Breast epithelium (tissue), 3 donors: ENCODE measurements around the gene UBE3D.

ENCODE experiments used
- CTCF ChIP-seq, 3 donors: fragments of 450-650 bp; IDR thresholded peaks; one replicate each; pipeline ENCODE4 v1.5.1; 2016 to 2017; ENCODE audit warnings: antibody characterized with exemption in 3 of 3, mild to moderate bottlenecking in 3 of 3, moderate library complexity in 3 of 3
- POLR2A ChIP-seq: fragments of 450-650 bp; IDR thresholded peaks from one replicate; pipeline ENCODE4 v1.6.1; 2016; ENCODE audit warnings: antibody characterized with exemption, mild to moderate bottlenecking, moderate library complexity
- POLR2AphosphoS5 ChIP-seq, 3 donors: sonication (generic); formaldehyde crosslinking; IDR thresholded peaks; one replicate each; pipeline ENCODE4 v1.6.1; 2017; ENCODE audit warnings: antibody characterized with exemption in 3 of 3

- TF ChIP-seq POLR2A: no peak
- TF ChIP-seq CTCF (IDR thresholded peaks at IDR 0.05): no peak
- no peak for TF ChIP-seq POLR2AphosphoS5 (IDR thresholded peaks at IDR 0.05)
These were observed 222.3 kb downstream of the UBE3D start for GRCh38 chr6:82843291-82843885.
